B cell (primary cell): ENCODE data around the gene PRODH.

Experiments used
- EZH2 ChIP-seq: IDR thresholded peaks from 2 replicates; pipeline ENCODE4 v1.6.1; 2012; ENCODE audit warnings: borderline replicate concordance, low read depth, mild to moderate bottlenecking, moderate library complexity, low read length; ENCODE audit not compliant: insufficient read depth, poor library complexity, severe bottlenecking
- TF ChIP-seq, protein P1 (sequence below): fragments of 200-600 bp; IDR thresholded peaks from one replicate; pipeline ENCODE4 v1.8.0; 2022; ENCODE audit warnings: antibody characterized with exemption, mild to moderate bottlenecking

DNA sequence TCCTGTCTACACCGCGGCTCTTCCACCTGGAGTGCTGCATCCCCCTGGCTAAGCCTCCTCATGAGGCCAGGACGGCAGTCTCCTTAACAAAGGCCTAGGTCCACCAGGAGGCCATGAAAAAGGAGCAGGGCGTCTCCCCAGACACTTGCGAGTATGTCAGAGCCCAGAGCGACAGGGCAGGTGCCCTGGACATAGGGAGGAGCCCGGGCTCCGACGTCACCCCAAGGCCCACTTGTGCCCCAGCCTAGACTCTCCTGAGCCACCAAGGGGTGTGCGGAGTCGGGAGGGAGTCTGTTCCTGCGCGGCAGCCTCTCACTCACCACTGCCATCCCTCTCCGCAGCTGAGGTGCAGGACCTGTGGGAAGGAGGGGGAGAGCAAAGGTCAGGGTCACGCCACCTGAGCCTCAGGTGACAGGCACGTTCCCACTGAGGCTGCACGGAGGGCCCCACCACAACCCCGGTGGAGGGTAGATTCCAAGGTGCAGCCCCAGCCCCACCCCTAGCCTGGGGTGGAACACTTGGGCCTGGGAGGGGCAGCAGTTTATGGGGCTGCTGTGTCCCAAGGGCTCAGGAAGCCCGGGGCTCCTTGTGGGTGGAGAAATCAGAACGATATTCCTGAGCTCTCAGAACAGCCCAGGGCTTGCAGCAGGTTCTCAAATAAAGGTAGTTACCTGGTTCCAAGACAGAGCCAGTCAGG lies 10.6 kb downstream of the PRODH start:
- TF ChIP-seq, protein P1, sequence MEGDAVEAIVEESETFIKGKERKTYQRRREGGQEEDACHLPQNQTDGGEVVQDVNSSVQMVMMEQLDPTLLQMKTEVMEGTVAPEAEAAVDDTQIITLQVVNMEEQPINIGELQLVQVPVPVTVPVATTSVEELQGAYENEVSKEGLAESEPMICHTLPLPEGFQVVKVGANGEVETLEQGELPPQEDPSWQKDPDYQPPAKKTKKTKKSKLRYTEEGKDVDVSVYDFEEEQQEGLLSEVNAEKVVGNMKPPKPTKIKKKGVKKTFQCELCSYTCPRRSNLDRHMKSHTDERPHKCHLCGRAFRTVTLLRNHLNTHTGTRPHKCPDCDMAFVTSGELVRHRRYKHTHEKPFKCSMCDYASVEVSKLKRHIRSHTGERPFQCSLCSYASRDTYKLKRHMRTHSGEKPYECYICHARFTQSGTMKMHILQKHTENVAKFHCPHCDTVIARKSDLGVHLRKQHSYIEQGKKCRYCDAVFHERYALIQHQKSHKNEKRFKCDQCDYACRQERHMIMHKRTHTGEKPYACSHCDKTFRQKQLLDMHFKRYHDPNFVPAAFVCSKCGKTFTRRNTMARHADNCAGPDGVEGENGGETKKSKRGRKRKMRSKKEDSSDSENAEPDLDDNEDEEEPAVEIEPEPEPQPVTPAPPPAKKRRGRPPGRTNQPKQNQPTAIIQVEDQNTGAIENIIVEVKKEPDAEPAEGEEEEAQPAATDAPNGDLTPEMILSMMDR: no peak
- no peak for TF ChIP-seq EZH2
